22Rv1 (cell line): ENCODE measurements around the gene NOVA1.

Experiments used
- CTCF ChIP-seq: fragments of 450-650 bp; IDR thresholded peaks from 2 replicates; pipeline ENCODE4 v1.5.1; 2017; ENCODE audit warnings: mild to moderate bottlenecking
- ZFX ChIP-seq: fragments of 450-650 bp; IDR thresholded peaks from 2 replicates; pipeline ENCODE4 v1.6.1; 2017; ENCODE audit warnings: antibody characterized with exemption, borderline replicate concordance

DNA sequence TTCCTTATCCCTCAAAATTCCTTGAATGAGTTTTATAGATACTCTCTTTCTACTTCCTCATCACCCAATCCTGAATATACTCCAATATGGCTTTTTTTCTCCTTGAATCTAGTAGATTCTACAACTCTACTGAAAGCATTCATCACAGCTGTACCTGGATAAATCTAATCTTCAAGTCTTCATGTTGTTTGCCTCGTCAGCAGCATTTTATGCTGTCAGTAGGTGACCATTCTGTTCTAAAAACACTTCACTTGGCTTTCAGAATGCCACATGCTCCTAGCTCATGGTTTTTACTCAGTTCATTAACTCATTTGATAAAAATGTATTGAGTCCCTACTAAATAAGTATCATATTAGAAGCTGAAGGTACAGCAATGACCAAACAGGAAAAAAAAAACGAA, 113.3 kb downstream of the NOVA1 start:
- no peak for TF ChIP-seq CTCF
- no peak for TF ChIP-seq ZFX
